IgD-negative memory B cell (primary cell): Measurements from ENCODE around the gene NELFB. TPM values are rescaled to one million over a fixed set of nuclear protein-coding genes. Genes with fewer than 3 reads are reported as not detected.

Experiments
- H3K27ac Mint-ChIP-seq, 3 donors: one replicate each; pipeline ENCODE4 v1.8.0; 2020 to 2022; ENCODE audit warnings: mild to moderate bottlenecking in 3 of 3, mixed read lengths in 3 of 3, moderate library complexity in 1 of 3
- H3K27me3 Mint-ChIP-seq: one replicate; pipeline ENCODE4 v1.8.0; 2021; ENCODE audit warnings: mixed read lengths
- H3K36me3 Mint-ChIP-seq: one replicate; pipeline ENCODE4 v1.8.0; 2020; ENCODE audit warnings: mild to moderate bottlenecking, mixed read lengths
- H3K4me1 Mint-ChIP-seq, 3 donors: one replicate each; pipeline ENCODE4 v1.8.0; 2020 to 2022; ENCODE audit warnings: mixed read lengths in 3 of 3, mild to moderate bottlenecking in 1 of 3
- H3K4me3 Mint-ChIP-seq, 4 donors: one replicate each; pipeline ENCODE4 v1.8.0; 2020 to 2022; ENCODE audit warnings: mild to moderate bottlenecking in 4 of 4, mixed read lengths in 4 of 4, moderate library complexity in 3 of 4
- H3K9me3 Mint-ChIP-seq, 3 donors: one replicate each; pipeline ENCODE4 v1.8.0; 2020 to 2021; ENCODE audit warnings: mixed read lengths in 3 of 3, mild to moderate bottlenecking in 1 of 3
- polyA plus RNA-seq: library from polyadenylated mRNA; unstranded; fragments of 300-500 nt; fragmentation: Illumina TruSeq; gene quantifications from one replicate; pipeline ENCODE4 v1.2.3, GENCODE V29; 2021

Gene NELFB
- polyA plus RNA-seq, 1 donor from 2014 or later = 34.2 TPM

DNA sequence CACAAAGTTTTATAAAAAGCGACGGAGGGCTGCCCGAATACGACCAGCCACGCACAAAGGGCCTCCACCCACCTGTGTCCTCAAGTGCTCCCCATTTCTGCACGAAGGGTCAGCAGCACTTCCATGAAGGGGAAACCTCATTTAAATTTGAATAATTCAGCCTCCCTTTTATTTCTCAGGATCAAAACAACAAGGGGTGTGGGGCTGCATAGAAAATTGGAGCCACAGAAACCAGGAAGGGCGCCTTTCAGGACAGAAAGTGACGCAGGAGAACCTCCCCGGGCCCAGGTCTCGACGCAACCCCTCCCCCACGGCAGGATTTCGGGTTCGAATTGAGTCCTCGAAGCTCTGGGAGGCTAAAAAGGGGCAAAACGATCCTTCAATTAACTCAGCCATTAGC lies 44.8 kb downstream of the NELFB start:
- H3K4me3 Mint-ChIP-seq = peak overlapping the region; percentile 9 to 71 (median 52)

DNA sequence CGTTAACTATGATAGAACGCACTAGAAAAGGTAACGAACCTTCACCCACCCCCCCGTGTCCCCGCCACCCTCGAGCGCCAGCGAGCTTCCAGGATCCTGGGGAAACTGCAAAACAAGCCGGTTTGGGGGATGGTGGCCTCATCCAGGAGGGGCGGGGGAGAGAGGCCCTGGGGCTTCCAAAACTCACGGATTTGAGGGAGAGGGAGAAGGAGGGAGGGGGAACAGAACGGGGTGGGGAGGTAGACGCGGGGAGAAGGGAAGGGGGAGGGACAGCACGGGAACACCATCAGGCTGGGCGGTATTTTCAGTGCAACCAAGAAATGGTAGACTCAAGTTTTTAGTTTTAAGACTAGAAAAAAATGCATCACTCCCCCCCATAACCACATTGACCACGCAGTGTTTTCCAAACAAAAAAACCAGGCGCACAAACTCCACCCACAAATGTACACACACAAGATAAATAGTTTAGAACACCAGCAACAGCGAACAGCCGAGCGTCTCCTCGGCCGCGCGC lies 45.5 kb downstream of the NELFB start:
- no peak overlapping the region for H3K27ac Mint-ChIP-seq
- H3K4me1 Mint-ChIP-seq = peaks cover 0 to 6% (median 6%) of the 10 kb centered on the region in 3 donors
- H3K27me3 Mint-ChIP-seq = peaks cover 20% of the 10 kb centered on the region
- peaks cover 0 to 2% (median 0%) of the 10 kb centered on the region in 3 donors for H3K9me3 Mint-ChIP-seq
- H3K4me3 Mint-ChIP-seq = peak overlapping the region in 3 of 4 donors; percentile 52 to 72 (median 70)
- H3K36me3 Mint-ChIP-seq = no peaks in the 10 kb centered on the region

More for the DNA sequence above, 44.8 kb downstream of the NELFB start:
- Mint-ChIP-seq H3K4me1 (peaks cover 0 to 6% (median 3%) of the 10 kb centered on the region in 3 donors), H3K36me3 (no peaks in the 10 kb centered on the region), H3K27me3 (peaks cover 20% of the 10 kb centered on the region), H3K9me3 (peaks cover 0 to 2% (median 0%) of the 10 kb centered on the region in 3 donors), H3K27ac (peak overlapping the region in 2 of 3 donors; percentile 51 to 63)

DNA sequence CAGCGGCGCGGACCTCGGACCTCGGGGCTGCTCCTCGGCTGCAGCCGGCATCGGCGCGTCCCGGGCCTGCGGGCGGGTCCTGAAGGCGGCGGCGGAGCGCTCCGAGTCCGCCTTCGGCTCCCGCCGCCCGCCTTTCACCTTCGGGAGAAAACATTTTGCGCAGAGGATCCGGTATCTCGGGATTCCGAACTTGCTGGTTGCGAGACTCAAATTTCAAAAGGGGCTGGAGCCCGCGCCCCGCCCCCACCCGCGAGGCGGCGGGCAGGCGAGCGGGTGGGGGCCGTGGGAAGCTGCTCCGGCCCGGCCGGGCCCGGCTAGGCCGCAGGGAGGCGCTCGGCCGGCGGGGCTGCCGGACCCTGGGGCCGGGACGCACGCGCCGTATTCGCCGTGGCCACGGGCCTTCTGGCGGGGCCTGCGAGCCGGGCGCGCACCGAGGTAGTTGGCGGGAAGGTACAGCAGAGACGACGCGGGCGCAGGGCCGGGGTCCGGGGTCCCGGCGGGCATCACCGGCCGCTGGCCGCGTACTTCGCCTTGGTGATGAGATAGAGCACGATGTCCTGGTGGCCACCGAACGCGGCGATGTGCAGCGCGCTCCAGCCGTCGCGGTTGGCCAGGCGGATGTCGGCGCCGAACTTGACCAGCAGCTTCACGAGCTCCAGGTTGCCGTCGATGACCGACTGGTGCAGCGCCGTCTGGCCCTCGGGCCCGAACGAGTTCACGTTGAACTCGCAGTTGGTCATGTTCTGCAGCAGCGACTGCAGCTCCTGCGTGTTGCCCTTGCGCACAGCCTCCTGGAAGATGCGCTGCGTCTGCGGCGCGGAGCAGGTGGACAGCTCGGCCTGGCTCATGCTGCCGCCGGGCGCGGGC lies 46.2 kb downstream of the NELFB start:
- Mint-ChIP-seq H3K9me3 (peaks cover 0 to 2% (median 0%) of the 10 kb centered on the region in 3 donors), H3K36me3 (no peaks in the 10 kb centered on the region), H3K4me3 (peak overlapping the region; percentile 45 to 72 (median 61)), H3K27ac (no peak overlapping the region), H3K4me1 (peaks cover 0 to 6% (median 6%) of the 10 kb centered on the region in 3 donors), H3K27me3 (peaks cover 19% of the 10 kb centered on the region)

DNA sequence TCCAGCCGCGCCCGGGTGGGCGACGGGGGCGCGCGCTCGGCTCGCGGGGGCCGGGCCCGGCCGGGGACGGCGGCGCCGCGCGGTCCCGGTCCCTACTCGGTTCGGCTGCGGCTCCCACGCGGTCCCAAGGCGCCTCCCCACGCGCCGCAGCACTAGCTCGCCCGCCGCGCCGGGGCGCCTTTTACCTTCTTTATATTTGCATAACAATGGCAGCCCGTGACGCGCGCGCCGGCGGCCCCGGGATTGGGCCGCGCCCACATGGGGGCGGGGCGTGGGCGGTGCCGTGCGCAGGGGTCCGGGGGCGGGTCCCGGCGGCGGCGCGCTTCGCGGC lies 47.0 kb downstream of the NELFB start, which contains the start of gene NRARP:
Gene NRARP, minus strand, starts transcription at position 154 of the 331 bp plus-strand sequence. CDS start 343 bp downstream, outside the sequence.
- H3K27ac Mint-ChIP-seq = peak within 1 kb of the TSS in 1 of 3 donors; percentile 71
- H3K4me3 Mint-ChIP-seq = peak within 1 kb of the TSS; percentile 38 to 73 (median 48)
- no peaks in the 10 kb centered on the region for H3K36me3 Mint-ChIP-seq
- peaks cover 0 to 1% (median 0%) of the 10 kb centered on the region in 3 donors for H3K9me3 Mint-ChIP-seq
- H3K4me1 Mint-ChIP-seq = peaks cover 0 to 5% (median 3%) of the 10 kb centered on the region in 3 donors
- peaks cover 13% of the 10 kb centered on the region for H3K27me3 Mint-ChIP-seq

DNA sequence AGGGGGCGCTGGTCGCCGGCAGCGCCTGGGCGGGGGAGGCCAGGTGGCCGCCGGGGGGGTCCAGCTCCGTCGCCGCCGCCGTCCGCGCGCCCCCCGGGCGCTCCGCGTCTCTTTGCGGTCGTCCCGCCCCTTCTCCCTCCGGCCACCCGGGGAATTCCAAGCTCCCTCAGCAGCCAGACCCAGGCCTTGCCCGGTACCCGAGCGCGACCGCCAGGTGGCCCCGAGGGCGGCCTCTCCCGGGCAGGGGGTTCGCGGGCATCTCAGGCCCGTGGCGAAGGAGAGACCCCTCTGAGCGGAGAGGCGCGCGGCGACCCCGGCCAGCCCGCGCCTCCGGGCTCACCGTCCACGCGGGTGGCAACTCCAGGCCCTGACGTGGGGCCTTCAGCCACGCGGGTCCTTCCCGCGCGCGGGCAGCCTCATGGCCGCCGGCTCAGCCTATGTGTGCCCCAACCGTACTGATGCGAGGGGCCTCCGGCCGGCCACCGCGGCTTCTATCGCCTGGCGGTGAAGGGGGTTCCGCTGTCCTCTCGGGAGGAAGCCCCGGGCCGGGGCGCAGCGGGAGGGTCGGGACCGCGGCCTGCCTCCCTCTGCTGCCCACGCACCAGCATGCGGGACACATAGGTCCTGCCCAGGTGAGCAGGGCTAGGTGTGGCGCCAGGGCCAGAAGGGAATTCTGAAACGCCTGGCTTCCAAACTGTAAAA lies 47.5 kb downstream of the NELFB start:
- H3K4me3 Mint-ChIP-seq = peak overlapping the region in 2 of 4 donors; percentile 12 to 38
- H3K27ac Mint-ChIP-seq = no peak overlapping the region
- H3K27me3 Mint-ChIP-seq = peaks cover 10% of the 10 kb centered on the region
- H3K36me3 Mint-ChIP-seq = no peaks in the 10 kb centered on the region
- no peaks in the 10 kb centered on the region for H3K9me3 Mint-ChIP-seq
- peaks cover 0 to 3% (median 3%) of the 10 kb centered on the region in 3 donors for H3K4me1 Mint-ChIP-seq

DNA sequence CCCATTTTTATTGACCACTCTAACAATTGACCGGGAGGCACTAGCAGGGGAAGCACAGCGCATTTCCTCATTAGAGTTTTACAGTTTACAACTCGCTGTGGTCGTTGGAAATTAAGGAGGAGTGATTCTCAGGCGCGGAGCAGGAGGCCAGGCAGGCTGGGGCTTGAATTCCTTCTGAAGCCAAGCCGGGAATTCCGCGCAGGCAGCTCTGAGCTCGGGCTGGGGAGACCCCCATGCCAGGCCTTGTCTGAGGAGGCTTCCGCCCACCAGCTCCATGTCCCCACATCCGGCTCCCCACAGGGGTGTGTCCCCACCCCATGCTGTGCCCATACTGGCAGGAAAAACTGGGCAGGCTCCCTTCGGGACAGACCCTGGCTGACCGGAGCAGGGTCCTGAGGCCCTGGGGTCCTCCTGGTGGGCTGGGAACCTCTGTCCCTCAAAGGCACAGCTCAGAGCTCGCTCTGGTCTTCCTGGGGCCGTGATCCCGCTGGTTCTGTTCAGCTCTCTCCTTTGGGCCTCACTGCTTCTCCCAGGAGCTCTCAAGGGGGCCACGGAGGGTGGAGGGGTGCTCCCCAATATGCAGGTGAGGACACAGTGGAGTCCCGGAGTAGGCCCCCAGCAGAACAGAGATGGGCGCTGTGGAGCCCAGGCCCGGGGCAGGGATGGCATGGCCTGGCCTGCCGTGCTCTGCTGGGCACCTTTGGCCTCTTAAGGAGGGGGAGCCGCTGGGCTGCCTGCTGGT lies 48.2 kb downstream of the NELFB start:
- Mint-ChIP-seq H3K27ac (peak overlapping the region in 2 of 3 donors; percentile 71 to 72), H3K36me3 (no peaks in the 10 kb centered on the region), H3K4me3 (peak overlapping the region; percentile 21 to 73 (median 54))

DNA sequence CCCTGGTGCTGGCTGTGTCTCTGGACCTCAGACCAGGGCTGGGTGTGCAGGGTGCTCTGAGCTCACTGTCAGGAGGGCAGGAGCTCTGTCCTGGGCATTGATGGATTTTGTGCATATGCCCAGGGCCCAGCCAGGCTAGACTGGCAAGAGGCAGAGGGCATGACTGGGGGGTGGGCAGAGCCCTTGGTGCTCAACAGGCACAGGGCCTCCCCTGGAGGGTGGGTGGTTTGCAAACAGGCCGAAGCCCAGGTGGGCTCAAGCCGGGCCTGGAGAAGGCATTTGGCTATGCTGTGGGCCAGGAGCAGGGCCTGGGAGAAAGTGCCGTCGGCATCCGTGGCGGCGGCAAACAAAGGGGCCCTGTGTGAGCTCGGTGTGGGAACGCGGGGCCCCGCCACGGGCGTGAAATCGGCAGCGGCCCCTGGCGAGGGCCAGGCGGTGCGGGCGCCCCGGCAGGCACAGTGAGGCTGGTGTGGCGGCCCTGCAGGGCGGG lies 48.8 kb downstream of the NELFB start:
- H3K4me3 Mint-ChIP-seq = peak overlapping the region in 3 of 4 donors; percentile 38 to 73 (median 70)
- H3K9me3 Mint-ChIP-seq = no peaks in the 10 kb centered on the region
- H3K27me3 Mint-ChIP-seq = peaks cover 8% of the 10 kb centered on the region
- no peaks in the 10 kb centered on the region for H3K36me3 Mint-ChIP-seq
- peak overlapping the region in 1 of 3 donors; percentile 72 for H3K27ac Mint-ChIP-seq
- peaks cover 0 to 3% (median 3%) of the 10 kb centered on the region in 3 donors for H3K4me1 Mint-ChIP-seq

More for the DNA sequence above, 48.2 kb downstream of the NELFB start:
- Mint-ChIP-seq H3K9me3 (no peaks in the 10 kb centered on the region), H3K27me3 (peaks cover 10% of the 10 kb centered on the region), H3K4me1 (peaks cover 0 to 3% (median 3%) of the 10 kb centered on the region in 3 donors)

DNA sequence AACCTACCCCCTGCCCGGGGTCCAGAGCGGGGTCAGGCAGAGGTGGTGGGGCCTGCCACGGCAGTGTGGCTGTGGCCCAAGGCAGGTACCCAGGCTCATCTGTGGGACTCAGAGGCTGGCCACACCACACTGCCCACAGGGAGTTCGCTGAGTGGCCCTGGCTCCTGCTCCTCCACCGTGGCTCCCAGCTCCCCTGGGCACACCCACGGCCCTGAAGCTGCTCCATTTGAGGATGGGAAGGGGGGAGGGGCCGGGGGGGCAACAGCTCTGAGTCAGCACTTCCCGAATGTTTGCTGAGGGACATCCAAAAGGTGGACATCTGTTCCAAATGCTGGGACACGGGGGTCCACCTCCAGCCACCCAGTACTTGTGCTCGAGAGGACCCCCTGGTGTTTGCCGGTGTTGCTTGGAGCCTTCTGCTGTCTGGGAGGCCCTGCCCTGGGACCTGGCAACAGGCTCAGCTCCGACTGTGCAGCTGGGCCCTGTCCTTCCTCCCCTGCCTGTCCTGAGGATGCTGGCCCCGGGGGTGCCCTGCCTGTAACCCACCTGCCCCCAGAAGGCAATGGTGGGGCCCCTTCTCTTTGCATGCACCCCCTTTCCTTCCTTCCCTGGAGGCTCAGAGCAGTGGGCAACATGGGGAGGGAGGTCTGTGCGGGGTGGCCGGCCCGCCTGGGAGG lies 49.4 kb downstream of the NELFB start:
- Mint-ChIP-seq H3K4me1 (peaks cover 0 to 3% (median 3%) of the 10 kb centered on the region in 3 donors), H3K36me3 (no peaks in the 10 kb centered on the region), H3K4me3 (no peak overlapping the region), H3K27ac (no peak overlapping the region), H3K27me3 (peaks cover 3% of the 10 kb centered on the region), H3K9me3 (no peaks in the 10 kb centered on the region)

DNA sequence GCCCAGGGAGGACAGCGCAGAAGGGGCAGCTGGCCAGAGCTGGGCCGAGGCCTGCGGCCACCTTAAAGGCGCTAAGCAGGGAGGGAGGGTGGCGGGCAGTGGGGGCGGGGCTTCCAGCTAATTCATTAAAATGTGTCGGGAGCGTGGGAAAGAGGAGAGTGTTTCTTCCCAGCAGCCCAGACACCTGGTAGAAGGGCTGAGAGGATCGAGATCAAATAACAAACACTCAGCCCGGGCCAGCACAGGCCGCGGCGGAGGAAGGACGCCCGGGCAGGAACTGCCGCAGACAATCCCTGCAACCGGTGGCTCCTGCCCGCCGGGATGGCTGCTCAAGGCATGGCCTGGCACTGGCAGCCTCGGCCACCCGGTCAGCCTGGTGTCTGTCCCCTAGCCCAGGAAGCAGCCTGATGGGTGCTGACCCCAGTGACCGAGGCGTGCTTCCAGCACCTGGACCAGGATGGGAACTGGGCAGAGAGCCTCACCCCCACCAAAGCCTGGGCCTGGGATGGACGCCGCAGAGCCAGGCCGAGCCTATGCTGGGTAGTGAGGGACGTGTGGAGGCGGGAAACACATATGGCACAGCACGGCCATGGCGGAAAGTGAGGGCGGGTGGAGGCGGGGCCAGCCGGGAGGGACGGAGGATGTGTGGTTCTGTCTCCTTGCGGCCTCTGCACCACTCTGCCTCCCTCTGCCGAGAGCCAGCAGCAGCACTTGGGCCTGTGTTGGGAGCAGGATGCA lies 50.1 kb downstream of the NELFB start:
- H3K9me3 Mint-ChIP-seq = no peaks in the 10 kb centered on the region
- H3K4me3 Mint-ChIP-seq = no peak overlapping the region
- H3K27me3 Mint-ChIP-seq = peaks cover 3% of the 10 kb centered on the region
- peaks cover 0 to 3% (median 3%) of the 10 kb centered on the region in 3 donors for H3K4me1 Mint-ChIP-seq
- peak overlapping the region in 1 of 3 donors; percentile 25 for H3K27ac Mint-ChIP-seq
- H3K36me3 Mint-ChIP-seq = no peaks in the 10 kb centered on the region

DNA sequence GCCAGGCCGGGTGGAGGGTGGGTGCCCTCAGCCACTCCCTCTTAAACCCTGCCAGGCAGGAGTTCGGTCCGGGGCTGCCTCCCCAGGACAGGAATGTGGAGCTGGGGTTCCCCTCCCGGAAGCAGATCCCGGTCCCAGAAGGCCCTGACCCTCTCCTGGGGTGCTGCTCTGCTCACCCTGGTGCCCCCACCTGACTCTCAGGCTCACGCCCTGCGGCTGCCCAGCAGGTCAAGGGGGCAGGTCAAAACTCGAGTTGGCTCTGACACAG lies 50.6 kb downstream of the NELFB start:
- Mint-ChIP-seq H3K9me3 (no peaks in the 10 kb centered on the region), H3K27ac (peak overlapping the region in 1 of 3 donors; percentile 25), H3K27me3 (peaks cover 1% of the 10 kb centered on the region), H3K4me1 (peaks cover 0 to 3% (median 1%) of the 10 kb centered on the region in 3 donors), H3K36me3 (no peaks in the 10 kb centered on the region), H3K4me3 (peak overlapping the region in 1 of 4 donors; percentile 37)

DNA sequence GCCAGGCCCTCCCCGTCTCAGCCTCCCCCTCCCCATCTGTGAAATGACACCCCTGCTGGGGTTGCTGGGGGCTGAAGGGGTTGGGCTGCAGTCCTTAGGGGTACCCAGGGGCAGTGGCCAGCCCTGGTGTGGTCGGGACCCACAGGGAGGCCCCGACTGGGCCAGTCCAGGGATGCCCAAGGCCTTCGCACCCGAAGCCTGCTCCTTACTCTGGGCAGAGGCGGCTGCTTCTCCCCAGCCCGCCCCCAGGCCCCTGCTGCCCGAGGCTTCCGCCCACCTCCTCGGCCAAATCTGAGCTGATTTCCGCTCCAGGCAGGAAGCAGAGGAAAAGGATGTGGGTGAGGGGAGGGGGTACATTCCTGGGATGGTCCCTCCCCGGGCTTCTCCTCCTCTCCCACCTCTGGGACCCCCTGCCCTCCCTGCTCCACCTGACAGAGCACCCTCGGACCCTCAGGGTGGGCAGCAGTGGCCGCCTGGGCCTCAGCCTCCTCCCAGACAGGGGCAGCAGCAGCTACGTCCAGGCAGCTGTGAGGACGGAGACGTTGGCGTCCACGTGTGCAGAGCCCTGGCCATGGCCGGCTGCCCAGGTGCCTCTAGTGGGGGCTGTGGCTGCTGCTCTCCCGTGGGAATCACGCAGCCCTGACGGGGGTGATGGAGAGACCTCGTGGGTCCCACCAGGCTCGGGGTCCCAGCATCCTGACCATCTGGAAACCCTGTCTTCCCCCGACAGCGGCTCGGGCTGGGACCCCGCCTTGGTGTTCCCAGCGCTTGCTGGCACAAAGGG lies 51.1 kb downstream of the NELFB start:
- peaks cover 0 to 3% (median 0%) of the 10 kb centered on the region in 3 donors for H3K4me1 Mint-ChIP-seq
- no peaks in the 10 kb centered on the region for H3K9me3 Mint-ChIP-seq
- peak overlapping the region in 1 of 4 donors; percentile 37 for H3K4me3 Mint-ChIP-seq
- H3K36me3 Mint-ChIP-seq = no peaks in the 10 kb centered on the region
- no peaks in the 10 kb centered on the region for H3K27me3 Mint-ChIP-seq
- no peak overlapping the region for H3K27ac Mint-ChIP-seq

DNA sequence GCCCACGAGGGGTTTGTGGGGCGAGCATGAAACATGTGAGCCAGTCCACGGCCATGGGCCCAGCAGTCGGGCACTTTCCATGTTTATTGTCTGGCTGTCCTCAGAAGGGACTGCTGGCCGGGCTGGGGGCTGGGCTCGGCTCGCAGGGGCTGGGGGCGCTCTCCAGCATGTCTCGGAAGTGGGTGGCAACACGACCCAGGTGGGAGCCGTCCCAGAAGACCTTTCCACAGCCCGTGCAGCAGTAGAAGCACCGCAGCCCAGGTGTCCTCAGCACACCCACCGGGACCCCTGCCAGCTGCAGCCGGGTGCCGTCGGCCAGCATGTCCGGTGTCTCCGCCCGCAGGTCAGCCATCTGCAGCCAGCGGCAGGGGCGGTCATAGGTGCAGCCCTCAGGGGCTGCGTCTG lies 51.7 kb downstream of the NELFB start:
- peak overlapping the region in 1 of 3 donors; percentile 48 for H3K27ac Mint-ChIP-seq
- H3K36me3 Mint-ChIP-seq = no peaks in the 10 kb centered on the region
- H3K4me3 Mint-ChIP-seq = peak overlapping the region in 1 of 4 donors; percentile 22
- H3K4me1 Mint-ChIP-seq = peaks cover 0 to 3% (median 0%) of the 10 kb centered on the region in 3 donors
- H3K9me3 Mint-ChIP-seq = no peaks in the 10 kb centered on the region
- H3K27me3 Mint-ChIP-seq = no peaks in the 10 kb centered on the region
